Measurements from ENCODE around the gene RHEB. TPM values are rescaled to one million over a fixed set of nuclear protein-coding genes. Genes with fewer than 3 reads are reported as not detected.

Gene RHEB
- total and polyA plus RNA-seq, 2 of the 4 experiments (the other 2 are of a cell fraction) = 19.7 to 67.2 TPM

GRCh38 chr7:151423936-151424335 lies 95.8 kb downstream of the RHEB start:
- ChIA-PET CTCF (no interaction called here), POLR2A (ENCODE audit: unreplicated experiment) (no interaction called here)
- Histone ChIP-seq H4K20me1 (ENCODE audit: insufficient read depth, low read length) (peaks cover 5% of the 10 kb centered on the region; the same call in 1 of the 2 replicates), H2BK20ac (ENCODE audit: low read depth, low read length) (no peak overlapping the region), H3K14ac (replicated peaks; ENCODE audit: low read depth, low read length) (no peak overlapping the region), H3K27ac (ENCODE audit: insufficient read depth, low read length) (no peak overlapping the region), H4K8ac (ENCODE audit: low read depth in 2 of 2, low read length in 2 of 2) (no peak overlapping the region), H2BK15ac (ENCODE audit: low read depth, low read length) (no peak overlapping the region), H3K18ac (ENCODE audit: low read depth, low read length) (no peak overlapping the region), H2AK9ac (replicated peaks; ENCODE audit: low read depth, low read length, poor library complexity) (no peak overlapping the region), H2AK5ac (ENCODE audit: low read depth, low read length) (no peak overlapping the region), H3K27me3 (ENCODE audit: control insufficient read depth, insufficient read depth, low read length) (peaks cover 2% of the 10 kb centered on the region; the same call in 1 of the 2 replicates), H4K91ac (ENCODE audit: insufficient read depth, low read depth, low read length) (no peak overlapping the region), H3K4me3 (ENCODE audit: insufficient read depth, low read depth, low read length) (no peak overlapping the region), H2BK120ac (ENCODE audit: low read depth, low read length) (no peak overlapping the region), H3K4me2 (ENCODE audit: low read depth, low read length) (no peak overlapping the region), H3K23ac (ENCODE audit: low read depth, low read length) (no peak overlapping the region), H3K56ac (ENCODE audit: extremely low read depth, insufficient read depth, low read length) (no peak overlapping the region), H3K4ac (ENCODE audit: low read depth, low read length) (no peak overlapping the region), H3K36me3 (ENCODE audit: control insufficient read depth, insufficient read depth, low read length) (no peaks in the 10 kb centered on the region), H3K9me1 (ENCODE audit: insufficient read depth, low read length) (peaks cover 8% of the 10 kb centered on the region), H3K9me3 (ENCODE audit: control insufficient read depth, insufficient read depth, low read length) (peaks cover 20% of the 10 kb centered on the region), H3K4me1 (ENCODE audit: control insufficient read depth, insufficient read depth, low read length) (peaks cover 27% of the 10 kb centered on the region), H2AFZ (replicated peaks; ENCODE audit: low read length, poor library complexity) (no peak overlapping the region), H3K79me1 (ENCODE audit: low read depth in 1 of 2, low read length in 2 of 2) (no peaks in the 10 kb centered on the region; a peak in 1 of 4 replicates), H2BK5ac (ENCODE audit: low read depth, low read length, poor library complexity, severe bottlenecking) (no peak overlapping the region), H3K9ac (ENCODE audit: low read depth, low read length) (no peak overlapping the region), H4K5ac (ENCODE audit: low read depth, low read length) (no peak overlapping the region)
- no CpG with 5 or more reads among the region's 5 CpGs for WGBS, 2 experiments (ENCODE audit: extremely low coverage in 2 of 2, insufficient read length in 1 of 2)
- in situ Hi-C loops (cut with MboI; ENCODE audit: low sequenced_read_pairs) (no loop called here), dilution Hi-C loops (cut with HindIII; ENCODE audit: low sequenced_read_pairs, unreplicated experiment) (no loop called here), intact Hi-C loops (cut with micrococcal nuclease) (no loop called here)
- no peak for DNase-seq
- TF ChIP-seq CTCF (conservative IDR thresholded peaks at IDR 0.05; ENCODE audit: low read depth, low read length) = no peak
- TF ChIP-seq BHLHE40 (IDR thresholded peaks at IDR 0.05; ENCODE audit: low read depth, low read length) = no peak
- no peak for TF ChIP-seq MAZ (IDR thresholded peaks at IDR 0.05; ENCODE audit: borderline replicate concordance, low read depth, low read length)
- TF ChIP-seq MXI1 (IDR thresholded peaks at IDR 0.05; ENCODE audit: borderline replicate concordance, low read depth, low read length) = no peak
- TF ChIP-seq CEBPB (IDR thresholded peaks at IDR 0.05; ENCODE audit: low read depth, low read length) = no peak
- no peak for TF ChIP-seq RFX5 (IDR thresholded peaks at IDR 0.05; ENCODE audit: low read depth, low read length)
- TF ChIP-seq MAFK (IDR thresholded peaks at IDR 0.05; ENCODE audit: low read depth, low read length) = no peak
- no peak for TF ChIP-seq SMC3 (IDR thresholded peaks at IDR 0.05; ENCODE audit: low read depth, low read length)
- no peak for TF ChIP-seq RAD21 (IDR thresholded peaks at IDR 0.05; ENCODE audit: low read length)
- no peak for TF ChIP-seq POLR2A (IDR thresholded peaks at IDR 0.05; ENCODE audit: low read depth, low read length)
- no peak for TF ChIP-seq NFE2L2 (IDR thresholded peaks at IDR 0.05; ENCODE audit: low read depth, low read length)
- TF ChIP-seq RCOR1 (IDR thresholded peaks at IDR 0.05; ENCODE audit: insufficient replicate concordance, low read length) = no peak
- TF ChIP-seq FOS (IDR thresholded peaks at IDR 0.05; ENCODE audit: low read depth, low read length) = no peak
- no peak for TF ChIP-seq ELK1 (IDR thresholded peaks at IDR 0.05; ENCODE audit: borderline replicate concordance, low read depth, low read length)
- TF ChIP-seq, protein P1, sequence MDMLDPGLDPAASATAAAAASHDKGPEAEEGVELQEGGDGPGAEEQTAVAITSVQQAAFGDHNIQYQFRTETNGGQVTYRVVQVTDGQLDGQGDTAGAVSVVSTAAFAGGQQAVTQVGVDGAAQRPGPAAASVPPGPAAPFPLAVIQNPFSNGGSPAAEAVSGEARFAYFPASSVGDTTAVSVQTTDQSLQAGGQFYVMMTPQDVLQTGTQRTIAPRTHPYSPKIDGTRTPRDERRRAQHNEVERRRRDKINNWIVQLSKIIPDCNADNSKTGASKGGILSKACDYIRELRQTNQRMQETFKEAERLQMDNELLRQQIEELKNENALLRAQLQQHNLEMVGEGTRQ (IDR thresholded peaks at IDR 0.05; ENCODE audit: low read depth, low read length) = no peak
- TF ChIP-seq CHD1 (IDR thresholded peaks at IDR 0.05; ENCODE audit: low read depth, low read length) = no peak
- no TSS peak for BruUV-seq (replicated peaks)
- ATAC-seq (ENCODE audit: low read depth) = no peak
